ENCODE results near the gene EP400.

DNA sequence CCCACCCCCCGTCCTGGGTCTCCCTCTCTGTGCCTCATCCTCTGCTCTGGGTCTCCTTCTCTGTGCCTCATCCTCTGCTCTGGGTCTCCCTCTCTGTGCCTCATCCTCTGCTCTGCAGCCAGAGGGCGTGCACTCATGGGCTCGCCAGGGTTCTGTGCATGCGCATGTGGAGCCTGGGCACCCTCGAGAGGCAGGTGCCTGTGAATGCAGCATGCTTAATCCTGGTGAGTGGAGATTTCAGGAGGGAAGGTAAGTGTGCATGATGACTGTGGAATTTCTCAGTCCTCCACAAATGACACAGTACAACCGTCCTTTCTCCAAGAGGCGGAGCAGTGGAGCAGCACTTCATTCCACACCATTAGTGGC lies 65.2 kb downstream of the EP400 start:
- TF ChIP-seq, protein P1, sequence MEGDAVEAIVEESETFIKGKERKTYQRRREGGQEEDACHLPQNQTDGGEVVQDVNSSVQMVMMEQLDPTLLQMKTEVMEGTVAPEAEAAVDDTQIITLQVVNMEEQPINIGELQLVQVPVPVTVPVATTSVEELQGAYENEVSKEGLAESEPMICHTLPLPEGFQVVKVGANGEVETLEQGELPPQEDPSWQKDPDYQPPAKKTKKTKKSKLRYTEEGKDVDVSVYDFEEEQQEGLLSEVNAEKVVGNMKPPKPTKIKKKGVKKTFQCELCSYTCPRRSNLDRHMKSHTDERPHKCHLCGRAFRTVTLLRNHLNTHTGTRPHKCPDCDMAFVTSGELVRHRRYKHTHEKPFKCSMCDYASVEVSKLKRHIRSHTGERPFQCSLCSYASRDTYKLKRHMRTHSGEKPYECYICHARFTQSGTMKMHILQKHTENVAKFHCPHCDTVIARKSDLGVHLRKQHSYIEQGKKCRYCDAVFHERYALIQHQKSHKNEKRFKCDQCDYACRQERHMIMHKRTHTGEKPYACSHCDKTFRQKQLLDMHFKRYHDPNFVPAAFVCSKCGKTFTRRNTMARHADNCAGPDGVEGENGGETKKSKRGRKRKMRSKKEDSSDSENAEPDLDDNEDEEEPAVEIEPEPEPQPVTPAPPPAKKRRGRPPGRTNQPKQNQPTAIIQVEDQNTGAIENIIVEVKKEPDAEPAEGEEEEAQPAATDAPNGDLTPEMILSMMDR (IDR thresholded peaks at IDR 0.05) = no peak
- no peak for TF ChIP-seq ZFX (IDR thresholded peaks at IDR 0.05; ENCODE audit: borderline replicate concordance)
